Measurements from ENCODE around the gene PUSL1.
A peak's percentile ranks its signal among the peaks of the same experiment; 100 is the strongest.

Gene PUSL1

GRCh38 chr1:1267488-1268283, 40.7 kb upstream of the PUSL1 start:
- Histone ChIP-seq H3K27me3 (replicated peaks; ENCODE audit: control insufficient read depth, insufficient read depth, low read length, poor library complexity, severe bottlenecking) (no peaks in the 10 kb centered on the region), H3K36me3 (ENCODE audit: control insufficient read depth, insufficient read depth, low read length) (peaks cover 32% of the 10 kb centered on the region), H3K4me3 (ENCODE audit: insufficient read depth, low read depth, low read length, poor library complexity, severe bottlenecking) (no peak overlapping the region), H3K27ac (ENCODE audit: insufficient read depth, low read length, poor library complexity, severe bottlenecking) (no peak overlapping the region), H3K4me1 (ENCODE audit: control insufficient read depth, insufficient read depth, low read length, poor library complexity, severe bottlenecking) (peaks cover 20% of the 10 kb centered on the region), H3K9me3 (ENCODE audit: control insufficient read depth, low read length) (no peaks in the 10 kb centered on the region)
- no peak for DNase-seq

DNA sequence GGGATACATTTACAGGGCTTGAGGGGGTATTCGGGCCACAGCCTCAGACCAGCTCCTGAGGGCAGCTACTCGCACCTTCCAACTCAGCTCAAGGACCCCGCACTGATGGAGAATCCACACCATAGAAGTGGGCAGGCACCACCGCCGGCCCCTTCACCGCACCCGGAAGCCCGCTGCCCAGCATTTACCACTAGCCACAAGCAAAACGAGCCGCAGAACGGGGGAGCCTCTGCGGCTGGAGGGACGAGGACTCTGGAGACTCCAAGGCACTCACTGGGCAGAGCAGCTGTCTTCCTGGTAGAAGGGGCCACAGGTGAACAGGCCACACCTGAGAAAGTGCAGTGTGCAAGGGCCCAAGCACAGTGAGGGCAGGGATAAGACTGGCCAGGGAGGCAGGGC, 40.1 kb upstream of the PUSL1 start:
- DNase-seq = no peak
- H3K27me3 ChIP-seq (replicated peaks; ENCODE audit: control insufficient read depth, insufficient read depth, low read length, poor library complexity, severe bottlenecking) = no peaks in the 10 kb centered on the region
- no peaks in the 10 kb centered on the region for H3K9me3 ChIP-seq (ENCODE audit: control insufficient read depth, low read length)
- no peak overlapping the region for H3K27ac ChIP-seq (ENCODE audit: insufficient read depth, low read length, poor library complexity, severe bottlenecking)
- no peak overlapping the region for H3K4me3 ChIP-seq (ENCODE audit: insufficient read depth, low read depth, low read length, poor library complexity, severe bottlenecking)
- peaks cover 26% of the 10 kb centered on the region for H3K36me3 ChIP-seq (ENCODE audit: control insufficient read depth, insufficient read depth, low read length)
- peaks cover 22% of the 10 kb centered on the region for H3K4me1 ChIP-seq (ENCODE audit: control insufficient read depth, insufficient read depth, low read length, poor library complexity, severe bottlenecking)

- H3K4me3 ChIP-seq (ENCODE audit: insufficient read depth, low read depth, low read length, poor library complexity, severe bottlenecking) = no peak overlapping the region
- peaks cover 13% of the 10 kb centered on the region for H3K36me3 ChIP-seq (ENCODE audit: control insufficient read depth, insufficient read depth, low read length)
Measured at GRCh38 chr1:1270813-1271212, 37.6 kb upstream of the PUSL1 start.

DNA sequence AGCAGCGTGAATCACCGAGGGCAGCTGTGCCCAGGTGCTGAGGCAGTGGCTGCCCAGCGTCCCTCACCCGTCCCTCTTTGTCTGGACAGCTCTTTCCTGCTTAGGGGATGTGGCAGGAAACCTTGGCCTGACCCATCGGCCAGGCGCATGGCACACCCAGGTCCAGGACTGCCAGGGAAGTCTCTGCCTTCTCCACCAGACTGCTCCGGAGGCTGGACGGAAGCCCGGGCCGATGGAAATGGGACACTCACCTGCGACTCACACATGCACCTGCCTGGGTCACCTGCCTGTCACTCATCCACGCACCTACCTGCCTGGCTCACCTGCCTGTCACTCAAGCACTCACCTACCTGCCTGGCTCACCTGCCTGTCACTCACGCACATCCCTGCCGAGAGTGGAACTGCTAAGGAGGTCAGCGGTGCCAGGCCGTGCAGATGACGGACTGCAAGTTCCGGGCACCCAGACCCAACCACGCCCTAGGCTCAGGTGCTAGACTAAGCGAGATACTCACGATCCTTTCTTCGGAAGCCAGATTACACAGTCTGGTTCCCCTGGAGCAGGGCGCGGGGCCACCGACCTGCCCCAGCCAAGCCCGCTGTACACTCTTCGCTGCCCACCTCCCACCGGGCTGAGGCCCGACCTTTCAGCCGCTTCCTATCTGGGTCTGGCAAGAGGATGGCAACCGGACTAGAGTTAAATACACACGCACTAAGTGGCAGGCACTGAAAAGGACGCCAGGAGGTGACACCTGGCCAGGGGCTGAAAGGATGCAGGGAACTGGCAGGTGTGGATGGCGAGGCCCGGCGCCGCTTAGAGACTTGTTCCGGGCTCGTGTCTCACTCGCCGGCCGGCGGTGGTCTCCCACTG, 35.8 kb upstream of the PUSL1 start:
- H3K27me3 ChIP-seq (replicated peaks; ENCODE audit: control insufficient read depth, insufficient read depth, low read length, poor library complexity, severe bottlenecking) = no peaks in the 10 kb centered on the region
- peaks cover 27% of the 10 kb centered on the region for H3K4me1 ChIP-seq (ENCODE audit: control insufficient read depth, insufficient read depth, low read length, poor library complexity, severe bottlenecking)
- no peaks in the 10 kb centered on the region for H3K9me3 ChIP-seq (ENCODE audit: control insufficient read depth, low read length)
- H3K27ac ChIP-seq (ENCODE audit: insufficient read depth, low read length, poor library complexity, severe bottlenecking) = peak overlapping the region; percentile 72
- no peak for DNase-seq
- peak overlapping the region; percentile 72 for H3K4me3 ChIP-seq (ENCODE audit: insufficient read depth, low read depth, low read length, poor library complexity, severe bottlenecking)
- peaks cover 7% of the 10 kb centered on the region for H3K36me3 ChIP-seq (ENCODE audit: control insufficient read depth, insufficient read depth, low read length)

More at GRCh38 chr1:1270813-1271212, 37.6 kb upstream of the PUSL1 start:
- H3K27ac ChIP-seq (ENCODE audit: insufficient read depth, low read length, poor library complexity, severe bottlenecking) = no peak overlapping the region
- no peaks in the 10 kb centered on the region for H3K9me3 ChIP-seq (ENCODE audit: control insufficient read depth, low read length)
- no peaks in the 10 kb centered on the region for H3K27me3 ChIP-seq (replicated peaks; ENCODE audit: control insufficient read depth, insufficient read depth, low read length, poor library complexity, severe bottlenecking)
- H3K4me1 ChIP-seq (ENCODE audit: control insufficient read depth, insufficient read depth, low read length, poor library complexity, severe bottlenecking) = peaks cover 27% of the 10 kb centered on the region
- no peak for DNase-seq

DNA sequence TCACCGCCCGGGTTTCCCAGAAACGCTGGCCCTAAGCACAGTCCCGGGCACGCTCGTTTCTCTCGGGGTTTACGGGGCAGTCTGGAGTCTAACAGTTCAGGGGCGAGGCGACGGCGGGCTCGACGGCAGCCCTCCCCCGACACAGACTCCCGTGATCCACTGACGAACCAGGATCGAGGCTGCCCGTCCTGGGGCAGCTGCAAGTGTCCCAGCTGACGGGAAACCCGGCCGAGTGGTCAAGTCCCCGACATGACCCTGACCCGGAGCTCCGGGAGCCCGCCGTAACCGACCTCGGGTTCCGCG, 35.2 kb upstream of the PUSL1 start:
- Histone ChIP-seq H3K4me1 (ENCODE audit: control insufficient read depth, insufficient read depth, low read length, poor library complexity, severe bottlenecking) (peaks cover 27% of the 10 kb centered on the region), H3K27me3 (replicated peaks; ENCODE audit: control insufficient read depth, insufficient read depth, low read length, poor library complexity, severe bottlenecking) (no peaks in the 10 kb centered on the region), H3K4me3 (ENCODE audit: insufficient read depth, low read depth, low read length, poor library complexity, severe bottlenecking) (peak overlapping the region; percentile 72), H3K27ac (ENCODE audit: insufficient read depth, low read length, poor library complexity, severe bottlenecking) (peak overlapping the region; percentile 72), H3K9me3 (ENCODE audit: control insufficient read depth, low read length) (no peaks in the 10 kb centered on the region), H3K36me3 (ENCODE audit: control insufficient read depth, insufficient read depth, low read length) (peaks cover 4% of the 10 kb centered on the region)
- DNase-seq = no peak

GRCh38 chr1:1273512-1274298, 34.7 kb upstream of the PUSL1 start, which contains the start of gene UBE2J2:
Gene UBE2J2 (minus strand): TSS chr1:1273854. CDS start chr1:1267992, 5,862 bp downstream.
- no peaks in the 10 kb centered on the region for H3K9me3 ChIP-seq (ENCODE audit: control insufficient read depth, low read length)
- H3K36me3 ChIP-seq (ENCODE audit: control insufficient read depth, insufficient read depth, low read length) = no peaks in the 10 kb centered on the region
- H3K4me1 ChIP-seq (ENCODE audit: control insufficient read depth, insufficient read depth, low read length, poor library complexity, severe bottlenecking) = peaks cover 27% of the 10 kb centered on the region
- no peaks in the 10 kb centered on the region for H3K27me3 ChIP-seq (replicated peaks; ENCODE audit: control insufficient read depth, insufficient read depth, low read length, poor library complexity, severe bottlenecking)
- peak; percentile 84 to 91 (median 89) for DNase-seq
- H3K4me3 ChIP-seq (ENCODE audit: insufficient read depth, low read depth, low read length, poor library complexity, severe bottlenecking) = peak within 1 kb of the TSS; percentile 72
- H3K27ac ChIP-seq (ENCODE audit: insufficient read depth, low read length, poor library complexity, severe bottlenecking) = peak within 1 kb of the TSS; percentile 72

GRCh38 chr1:1274299-1274930, 34.0 kb upstream of the PUSL1 start:
- Histone ChIP-seq H3K4me1 (ENCODE audit: control insufficient read depth, insufficient read depth, low read length, poor library complexity, severe bottlenecking) (peaks cover 27% of the 10 kb centered on the region), H3K27ac (ENCODE audit: insufficient read depth, low read length, poor library complexity, severe bottlenecking) (peak overlapping the region; percentile 62), H3K4me3 (ENCODE audit: insufficient read depth, low read depth, low read length, poor library complexity, severe bottlenecking) (peak overlapping the region; percentile 72), H3K27me3 (replicated peaks; ENCODE audit: control insufficient read depth, insufficient read depth, low read length, poor library complexity, severe bottlenecking) (no peaks in the 10 kb centered on the region), H3K9me3 (ENCODE audit: control insufficient read depth, low read length) (no peaks in the 10 kb centered on the region), H3K36me3 (ENCODE audit: control insufficient read depth, insufficient read depth, low read length) (no peaks in the 10 kb centered on the region)
- no peak for DNase-seq

GRCh38 chr1:1274931-1275431, 33.4 kb upstream of the PUSL1 start:
- H3K4me1 ChIP-seq (ENCODE audit: control insufficient read depth, insufficient read depth, low read length, poor library complexity, severe bottlenecking) = peaks cover 27% of the 10 kb centered on the region
- H3K36me3 ChIP-seq (ENCODE audit: control insufficient read depth, insufficient read depth, low read length) = no peaks in the 10 kb centered on the region
- DNase-seq = no peak
- no peaks in the 10 kb centered on the region for H3K27me3 ChIP-seq (replicated peaks; ENCODE audit: control insufficient read depth, insufficient read depth, low read length, poor library complexity, severe bottlenecking)
- no peak overlapping the region for H3K4me3 ChIP-seq (ENCODE audit: insufficient read depth, low read depth, low read length, poor library complexity, severe bottlenecking)
- no peaks in the 10 kb centered on the region for H3K9me3 ChIP-seq (ENCODE audit: control insufficient read depth, low read length)
- H3K27ac ChIP-seq (ENCODE audit: insufficient read depth, low read length, poor library complexity, severe bottlenecking) = no peak overlapping the region

DNA sequence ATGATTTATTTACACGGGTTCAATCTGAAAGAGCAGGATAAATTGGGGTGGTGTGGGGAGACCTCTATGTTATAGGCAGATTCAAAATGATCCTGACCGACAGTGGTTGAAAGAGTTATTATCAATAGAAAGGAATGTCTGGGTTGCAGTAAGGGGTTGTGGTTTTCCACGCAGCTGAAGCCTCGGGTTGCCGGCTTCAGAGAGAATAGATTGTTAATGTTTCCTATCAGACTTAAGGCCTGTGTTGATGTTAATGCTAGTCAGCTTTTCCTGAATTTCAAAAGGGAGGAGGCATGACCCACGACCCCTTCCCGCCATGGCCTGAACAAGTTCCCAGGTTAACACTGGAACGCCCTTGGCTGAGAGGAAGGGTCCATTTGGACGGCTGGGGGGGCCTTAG, 32.6 kb upstream of the PUSL1 start:
- Histone ChIP-seq H3K4me1 (ENCODE audit: control insufficient read depth, insufficient read depth, low read length, poor library complexity, severe bottlenecking) (peaks cover 24% of the 10 kb centered on the region), H3K27me3 (replicated peaks; ENCODE audit: control insufficient read depth, insufficient read depth, low read length, poor library complexity, severe bottlenecking) (no peaks in the 10 kb centered on the region), H3K4me3 (ENCODE audit: insufficient read depth, low read depth, low read length, poor library complexity, severe bottlenecking) (no peak overlapping the region), H3K9me3 (ENCODE audit: control insufficient read depth, low read length) (no peaks in the 10 kb centered on the region), H3K36me3 (ENCODE audit: control insufficient read depth, insufficient read depth, low read length) (no peaks in the 10 kb centered on the region), H3K27ac (ENCODE audit: insufficient read depth, low read length, poor library complexity, severe bottlenecking) (no peak overlapping the region)
- DNase-seq = no peak

Measured in effector memory CD4-positive, alpha-beta T cell (primary cell).